Measurements from ENCODE around the gene TMIE.
"Not testable (repeated sequence)": the region's sequence is repeated elsewhere in the genome, so short reads cannot be mapped to it uniquely, and the experiment has no call there.

The TMIE gene

GRCh38 chr3:46729038-46729437 is 27.8 kb downstream of the TMIE start:
- DNase-seq = no peak

DNA sequence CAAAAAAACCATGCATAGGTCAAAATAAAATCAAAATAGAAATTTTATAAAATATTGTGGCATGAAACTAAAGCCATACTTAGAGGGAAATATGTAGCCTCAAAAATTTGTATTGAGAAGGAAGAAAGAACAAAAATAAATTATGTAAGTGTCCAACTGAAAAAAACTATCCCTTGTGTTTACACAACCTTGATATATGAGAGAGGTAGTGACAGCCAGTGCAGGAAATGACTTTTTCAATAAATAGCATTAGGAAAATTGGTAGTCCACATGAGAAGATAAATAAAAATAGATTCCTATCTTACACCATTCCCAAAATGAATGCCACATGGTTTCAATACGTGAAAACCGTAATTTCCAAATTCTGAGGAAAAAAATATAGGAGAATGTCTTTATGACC is 29.6 kb downstream of the TMIE start:
- no peak for DNase-seq

- DNase-seq = no peak
These were observed 30.6 kb downstream of the TMIE start for GRCh38 chr3:46731795-46732194.

DNA sequence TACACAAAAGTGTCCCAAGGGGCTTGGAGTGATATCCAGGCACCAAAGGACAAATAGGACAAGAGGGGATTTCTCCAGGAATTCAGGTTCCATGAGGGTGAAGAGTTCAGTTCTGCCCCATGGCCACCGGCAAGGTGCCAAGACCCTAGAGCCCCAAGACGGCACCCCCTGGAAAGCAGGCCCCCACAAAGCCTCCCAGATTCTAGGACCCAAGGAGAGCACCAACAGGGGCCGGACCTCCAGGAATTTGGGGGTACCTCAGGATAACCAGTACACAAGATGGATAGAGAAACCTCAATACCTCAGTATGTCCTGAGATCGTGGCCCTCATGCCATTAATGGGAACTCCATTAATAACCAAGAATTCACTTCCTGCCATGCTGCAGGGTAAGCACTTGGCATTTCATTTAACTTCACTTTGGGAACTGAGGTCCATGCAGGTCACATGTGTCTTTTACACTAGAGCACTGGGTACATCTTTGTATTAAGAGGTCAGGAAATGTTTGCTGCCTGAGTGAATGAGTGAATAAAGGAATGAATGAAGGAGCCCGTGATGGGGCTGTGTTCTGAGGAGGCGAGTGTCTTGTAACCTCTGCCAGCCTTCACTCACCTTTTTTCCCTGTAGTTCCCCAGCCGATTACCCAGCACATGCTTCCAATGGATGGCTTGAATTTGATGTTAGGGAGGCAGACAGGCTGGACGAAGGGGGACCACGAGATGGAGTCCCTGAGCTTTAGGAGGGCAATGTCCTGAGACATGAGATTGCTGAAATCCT is 32.0 kb downstream of the TMIE start:
- DNase-seq = no peak

- DNase-seq = no peak
These were observed 33.6 kb downstream of the TMIE start for GRCh38 chr3:46734773-46735172.

DNA sequence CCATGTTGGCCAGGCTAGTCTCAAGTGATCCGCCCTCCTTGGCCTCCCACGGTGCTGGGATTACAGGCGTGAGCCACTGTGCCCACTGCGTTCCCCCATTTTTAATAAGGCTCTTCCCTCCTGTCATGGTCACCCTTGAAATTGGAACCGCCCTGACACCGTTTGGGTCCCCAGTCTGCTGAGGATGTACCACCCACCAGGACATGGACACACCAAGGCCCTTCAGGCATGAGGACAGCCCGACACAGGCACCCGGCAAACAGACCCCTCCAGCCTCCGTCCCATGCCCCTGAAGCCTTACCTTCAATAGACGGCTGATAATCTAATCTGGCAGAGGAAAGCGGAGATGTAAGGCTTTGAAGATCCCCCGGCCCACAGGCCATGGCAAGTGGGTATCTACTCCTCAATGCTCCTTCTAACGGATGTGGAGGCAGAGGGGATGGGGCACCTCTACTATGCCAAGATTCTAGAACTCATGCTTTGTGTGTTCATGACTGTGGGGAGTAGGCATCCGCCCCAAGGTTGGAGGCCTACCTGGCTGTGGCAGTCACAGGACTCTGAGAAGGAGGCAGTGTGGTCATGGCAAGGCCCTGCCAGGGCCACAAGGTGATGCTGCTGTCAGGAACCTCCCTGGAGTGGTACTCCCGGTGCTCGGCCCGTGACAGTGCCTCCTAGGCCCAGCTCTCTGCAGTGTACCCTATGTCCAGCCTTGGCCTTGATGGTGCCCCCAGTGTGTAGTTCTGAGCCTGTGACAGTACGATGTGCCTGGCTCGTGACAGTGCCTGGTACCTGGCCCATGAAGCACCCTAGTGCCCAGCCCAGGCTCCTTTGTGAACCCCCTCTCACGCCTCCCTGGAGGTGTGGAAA is 35.0 kb downstream of the TMIE start:
- DNase-seq = no peak

GRCh38 chr3:46737329-46737731 is 36.1 kb downstream of the TMIE start:
- no peak for DNase-seq

GRCh38 chr3:46739565-46739964 is 38.4 kb downstream of the TMIE start:
- not testable (repeated sequence) for DNase-seq

DNA sequence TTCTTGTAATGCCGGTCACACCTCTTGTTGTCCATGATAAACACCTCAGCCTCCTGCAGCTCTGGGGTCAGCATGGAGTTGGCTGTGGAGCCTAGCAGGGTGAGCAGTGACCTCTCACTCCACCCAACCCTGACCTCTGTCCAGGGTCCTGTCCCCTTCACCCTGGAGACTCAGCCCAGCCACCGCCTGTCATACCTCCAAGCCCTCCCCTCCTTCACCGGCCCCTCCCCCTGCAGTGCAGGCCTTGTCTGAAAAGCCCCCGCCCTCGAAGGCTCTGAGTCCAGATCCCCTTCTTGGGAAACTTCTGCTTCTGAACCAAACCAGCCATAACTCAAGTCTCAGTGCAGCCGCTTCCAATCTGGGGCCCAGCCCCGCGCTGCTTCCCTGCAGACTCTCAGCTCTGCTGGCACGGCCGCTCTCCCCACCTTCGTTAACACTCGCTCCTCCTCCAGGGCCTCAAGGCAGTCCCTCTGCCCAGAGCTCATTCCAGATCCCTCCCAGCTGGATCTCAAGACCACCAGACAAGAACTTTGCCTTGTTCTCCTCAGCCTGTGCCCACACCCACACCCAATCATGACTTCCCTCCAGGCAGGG is 41.9 kb downstream of the TMIE start:
- DNase-seq = no peak

- no peak for DNase-seq
These were observed 45.5 kb downstream of the TMIE start for GRCh38 chr3:46746711-46747110.

DNA sequence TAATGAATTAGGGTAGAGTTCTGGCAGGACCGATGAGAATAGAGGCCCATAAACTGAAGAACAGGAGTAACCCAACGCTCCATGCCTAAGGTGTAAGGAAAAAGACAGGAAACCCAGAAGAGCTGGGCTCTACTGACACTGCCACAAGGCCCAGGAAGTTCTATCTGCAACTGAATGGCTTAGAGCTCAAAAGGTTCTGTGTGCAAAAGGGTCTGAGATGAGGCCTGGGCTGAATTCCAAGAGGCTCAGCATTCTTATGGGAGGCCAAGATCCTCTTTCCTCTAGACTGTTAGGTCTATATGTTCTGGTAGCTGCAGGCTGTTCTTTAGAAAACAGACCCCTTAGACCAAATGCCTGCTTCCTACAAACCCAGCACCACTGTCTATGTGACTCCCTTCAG is 47.0 kb downstream of the TMIE start:
- DNase-seq = no peak

- no peak for DNase-seq
These were observed 47.9 kb downstream of the TMIE start for GRCh38 chr3:46749129-46749528.

DNA sequence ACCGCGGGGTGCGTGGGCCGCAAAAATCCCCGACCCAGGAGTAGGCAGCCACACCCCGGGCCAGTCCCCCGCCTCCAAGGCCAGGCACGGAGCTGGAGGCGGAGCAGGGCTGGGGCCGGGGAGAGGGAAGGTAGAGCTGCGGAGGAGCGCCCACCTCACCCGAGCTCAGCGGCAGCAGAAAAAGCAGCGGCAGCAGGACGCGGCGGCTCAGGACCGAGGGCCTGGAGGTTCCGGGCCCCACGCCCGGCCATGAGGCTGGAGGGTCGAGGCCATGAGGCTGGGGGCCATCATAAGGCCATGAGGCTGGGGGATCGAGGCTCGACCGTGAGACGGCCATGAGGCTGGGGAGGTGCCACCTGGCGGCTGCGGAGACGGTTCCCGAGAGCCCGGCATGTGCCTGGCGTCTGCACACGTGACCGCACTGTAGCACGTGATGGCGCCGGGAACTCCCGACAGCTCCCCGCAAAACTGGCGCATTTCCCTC is 49.4 kb downstream of the TMIE start:
- no peak for DNase-seq

DNA sequence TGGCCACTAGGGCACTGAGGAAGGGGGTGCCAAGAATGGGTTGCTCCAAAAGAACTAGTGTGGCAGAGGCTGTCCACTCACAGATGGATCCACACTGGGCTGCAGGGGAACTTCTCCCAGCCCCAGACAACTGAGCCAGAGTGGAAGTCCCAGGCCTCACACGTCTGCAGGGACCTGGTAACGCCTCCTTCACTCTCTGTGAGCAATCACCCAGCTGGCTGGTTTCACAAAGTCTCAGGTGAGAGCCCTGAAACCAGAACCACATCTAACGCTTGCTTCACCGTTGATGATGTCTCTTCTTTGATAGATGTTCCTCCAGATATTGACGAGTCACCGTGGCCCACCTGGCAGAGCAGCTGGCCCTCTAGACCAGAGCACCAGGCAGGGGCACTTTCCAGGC is 51.9 kb downstream of the TMIE start:
- DNase-seq = not testable (repeated sequence)

- DNase-seq = no peak
These were observed 54.5 kb downstream of the TMIE start for GRCh38 chr3:46755646-46756045.

- DNase-seq = no peak
These were observed 55.5 kb downstream of the TMIE start for GRCh38 chr3:46756642-46757041.

GRCh38 chr3:46759239-46760167 is 58.3 kb downstream of the TMIE start:
- DNase-seq = no peak
